Transverse colon (tissue), 4 donors: Measurements from ENCODE around the gene DOK7. TPM values are rescaled to one million over a fixed set of nuclear protein-coding genes. Genes with fewer than 3 reads are reported as not detected.

Source experiments
- DNase-seq: peaks from one replicate; pipeline ENCODE4 v3.0.0-alpha.2; 2019
- H3K27ac ChIP-seq, 4 donors: fragments of 200-600 bp; sonication (generic); 2 replicates each; pipeline ENCODE4 v1.5.1; 2016 to 2018; ENCODE audit warnings: inconsistent platforms in 4 of 4
- H3K27me3 ChIP-seq: fragments of 200-600 bp; sonication (generic); 2 replicates; pipeline ENCODE4 v1.5.1; 2017; ENCODE audit warnings: inconsistent platforms
- H3K36me3 ChIP-seq, 4 donors: fragments of 200-600 bp; sonication (generic); 2 replicates each; pipeline ENCODE4 v1.5.1; 2017 to 2019; ENCODE audit warnings: inconsistent platforms in 4 of 4
- H3K4me1 ChIP-seq, 4 donors: fragments of 200-600 bp; sonication (generic); 2 replicates each; pipeline ENCODE4 v1.5.1; 2017 to 2020; ENCODE audit warnings: inconsistent platforms in 4 of 4
- H3K4me3 ChIP-seq, 4 donors: fragments of 200-600 bp; sonication (generic); 1 replicate in 1 of 4; 2 replicates in 3 of 4; pipeline versions ENCODE4 v1.5.1 to v1.6.1; 2017 to 2019; ENCODE audit warnings: inconsistent platforms in 4 of 4
- H3K9me3 ChIP-seq, 2 donors: fragments of 200-600 bp; sonication (generic); 2 replicates each; pipeline ENCODE4 v1.5.1; 2017 to 2019; ENCODE audit warnings: inconsistent platforms in 2 of 2
- CTCF ChIP-seq, 5 experiments: fragments of 200-600 bp in 3 of 5; fragments of 450-650 bp in 2 of 5; sonication (generic) in 3 of 5; IDR thresholded peaks; 1 replicate in 2 of 5; 2 replicates in 3 of 5; pipeline ENCODE4 v1.5.1; 2016 to 2017; ENCODE audit warnings: antibody characterized with exemption in 5 of 5, inconsistent platforms in 3 of 5, mild to moderate bottlenecking in 2 of 5, moderate library complexity in 1 of 5
- EP300 ChIP-seq: sonication (generic); formaldehyde crosslinking; IDR thresholded peaks from one replicate; pipeline ENCODE4 v1.6.1; 2017; ENCODE audit warnings: antibody characterized with exemption, low read depth
- POLR2A ChIP-seq: fragments of 450-650 bp; IDR thresholded peaks from one replicate; pipeline ENCODE4 v1.6.1; 2016; ENCODE audit warnings: antibody characterized with exemption, mild to moderate bottlenecking, moderate library complexity
- POLR2AphosphoS5 ChIP-seq, 3 donors: sonication (generic); formaldehyde crosslinking; IDR thresholded peaks; one replicate each; pipeline ENCODE4 v1.6.1; 2016; ENCODE audit warnings: antibody characterized with exemption in 3 of 3
- WGBS, 2 donors: methylation state at CpG; one replicate each; pipeline ENCODE4 v1.1.5; 2018; ENCODE audit warnings: low coverage in 1 of 2; 5-methylcytosine and 5-hydroxymethylcytosine counted together
- in situ Hi-C, 4 donors: fragments of 200-750 bp; cut with MboI; loops; one replicate each; pipeline versions ENCODE4 v1.15.0 to v1.15.1; 2017; ENCODE audit warnings: low sequenced_read_pairs in 3 of 4, low pct_ligation_motif_present in 1 of 4, low pct_unique_long_range_greater_than_20kb in 1 of 4
- intact Hi-C: fragments of 100-400 bp; cut with DNase I; formaldehyde crosslinking; loops from one replicate; pipeline ENCODE4 v1.15.1; 2023; ENCODE audit warnings: low total_unique reads
- total RNA-seq, 4 donors: library from RNA; depleted of rRNA; stranded (reverse); fragments of >200 nt; gene quantifications; one replicate each; pipeline ENCODE4 v1.1.0, GENCODE V29; 2016

The DOK7 gene
- total RNA-seq, 4 donors from 2014 or later: 0.27 to 0.95 TPM; not detected in 2

DNA sequence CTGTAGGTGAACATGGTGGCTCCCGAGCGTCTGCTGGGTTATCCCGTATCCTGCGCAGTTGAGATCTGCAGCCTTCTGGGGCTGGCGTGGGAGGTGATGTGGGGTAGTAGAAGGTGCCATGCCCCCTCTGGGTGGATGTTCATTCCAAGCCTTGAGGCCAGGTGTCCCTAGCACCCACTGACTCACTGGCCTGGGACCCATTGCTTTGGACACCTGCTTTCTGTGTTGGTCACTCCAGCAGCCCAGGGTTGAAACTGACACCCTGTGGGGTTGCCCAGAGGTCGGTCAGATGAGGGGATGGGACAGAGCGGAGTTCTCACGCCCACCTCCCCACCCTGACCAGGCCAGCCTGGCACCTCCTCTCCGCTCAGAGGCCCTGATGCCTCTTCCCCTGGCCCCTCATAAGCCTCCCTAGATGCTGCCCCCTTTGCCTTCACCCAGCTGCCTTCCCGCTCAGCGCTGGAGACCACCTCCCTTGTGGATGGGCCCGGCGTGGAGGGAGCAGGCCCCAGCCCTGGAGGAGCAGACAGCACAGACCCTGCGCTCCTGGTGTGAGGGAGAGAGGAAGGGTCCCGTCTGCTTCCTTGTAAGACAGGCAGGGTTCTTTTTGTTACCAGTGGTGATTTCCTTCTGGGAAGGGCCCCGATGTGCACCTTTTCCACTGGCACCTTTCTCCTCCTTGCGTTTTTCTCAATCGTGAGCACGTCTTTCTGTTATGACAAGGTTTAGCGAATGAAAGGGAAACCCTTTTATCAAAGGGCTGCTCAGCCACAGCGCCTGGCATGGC lies 2.0 kb downstream of the DOK7 start:
- 89 to 97% methylated on average over 6 to 21 of the region's 21 CpGs for WGBS, 2 donors
- Histone ChIP-seq H3K36me3 (no peaks in the 10 kb centered on the region), H3K27ac (no peak overlapping the region), H3K4me3 (no peak overlapping the region), H3K4me1 (peaks cover 6 to 22% (median 13%) of the 10 kb centered on the region in 4 donors), H3K27me3 (peaks cover 51% of the 10 kb centered on the region), H3K9me3 (no peaks in the 10 kb centered on the region)
- in situ Hi-C loops: no loop called here
- TF ChIP-seq POLR2A (no peak), EP300 (no peak), POLR2AphosphoS5 (IDR thresholded peaks at IDR 0.05) (no peak), CTCF (IDR thresholded peaks at IDR 0.05) (no peak)
- no peak for DNase-seq
- intact Hi-C loops: no loop called here

DNA sequence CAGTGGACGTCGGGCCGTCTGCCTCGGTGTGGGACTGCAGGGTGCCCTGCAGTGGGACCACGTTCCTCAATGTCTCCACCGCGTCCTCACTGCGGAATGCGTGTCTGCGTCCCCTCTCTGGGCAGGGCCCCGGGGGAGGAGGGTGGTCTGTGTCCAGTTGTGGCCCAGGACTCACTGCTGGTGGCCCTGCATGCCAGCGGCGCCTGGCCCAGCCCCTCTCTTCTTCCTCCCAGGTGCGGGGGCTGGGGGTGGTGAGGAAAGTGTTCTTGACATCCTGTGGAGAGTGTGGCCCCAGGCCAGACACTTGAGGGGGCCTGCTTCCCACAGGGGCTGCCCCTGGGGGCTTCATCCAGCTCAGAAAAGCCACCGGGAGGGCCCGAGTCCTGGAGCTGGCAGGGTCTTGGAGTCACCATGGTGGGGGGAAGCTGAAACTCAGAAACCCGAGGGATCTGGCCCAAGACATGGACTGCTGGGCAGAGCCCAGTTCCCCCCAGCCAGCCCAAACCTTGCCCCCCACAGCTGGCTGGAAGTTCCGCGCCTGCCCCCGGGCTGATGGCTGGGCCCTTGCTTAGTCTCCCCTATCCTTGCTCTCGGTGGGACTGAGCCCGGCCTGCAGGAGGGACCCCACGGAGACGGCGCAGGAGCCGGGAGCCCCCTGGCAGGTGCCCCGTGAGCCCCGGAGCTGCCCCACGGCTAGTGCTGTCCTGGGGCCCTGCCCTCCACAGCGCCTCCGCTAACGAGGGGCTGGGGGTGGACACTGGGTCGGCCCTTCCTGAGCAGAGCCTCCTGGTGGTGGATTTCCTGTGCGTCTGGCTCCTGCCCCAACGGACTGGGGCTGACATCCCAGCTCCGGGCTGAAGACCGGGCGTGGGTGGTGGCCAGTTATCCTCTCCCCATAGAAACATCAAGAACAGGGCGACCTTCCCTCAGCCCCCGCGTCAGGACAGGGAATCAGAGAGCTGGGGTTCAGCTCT lies 2.9 kb downstream of the DOK7 start:
- Histone ChIP-seq H3K27me3 (peaks cover 60% of the 10 kb centered on the region), H3K9me3 (no peaks in the 10 kb centered on the region), H3K27ac (no peak overlapping the region), H3K36me3 (no peaks in the 10 kb centered on the region), H3K4me1 (peaks cover 6 to 21% (median 13%) of the 10 kb centered on the region in 4 donors), H3K4me3 (no peak overlapping the region)
- TF ChIP-seq POLR2AphosphoS5 (IDR thresholded peaks at IDR 0.05) (no peak), EP300 (no peak), CTCF (IDR thresholded peaks at IDR 0.05) (no peak), POLR2A (no peak)
- DNase-seq: no peak
- in situ Hi-C loops (no loop called here), intact Hi-C loops (no loop called here)
- WGBS, 2 donors: 86% methylated on average over 28 of the region's 41 CpGs; no CpG with 5 or more reads in 1 of the 2 donors

- 85 to 96% methylated on average over 4 to 32 of the region's 40 CpGs for WGBS, 2 donors
- in situ Hi-C loops: no loop called here
Measured at GRCh38 chr4:3466691-3467600, 3.8 kb downstream of the DOK7 start.

GRCh38 chr4:3467601-3468031 lies 4.5 kb downstream of the DOK7 start:
- intact Hi-C loops (no loop called here), in situ Hi-C loops (no loop called here)
- Histone ChIP-seq H3K4me3 (no peak overlapping the region), H3K27ac (no peak overlapping the region), H3K36me3 (no peaks in the 10 kb centered on the region), H3K27me3 (peaks cover 56% of the 10 kb centered on the region), H3K4me1 (peaks cover 6 to 12% (median 10%) of the 10 kb centered on the region in 4 donors), H3K9me3 (no peaks in the 10 kb centered on the region)
- 81% methylated on average over 15 of the region's 15 CpGs; no CpG with 5 or more reads in 1 of the 2 donors for WGBS, 2 donors
- DNase-seq: no peak
- TF ChIP-seq POLR2A (no peak), POLR2AphosphoS5 (IDR thresholded peaks at IDR 0.05) (no peak), EP300 (no peak), CTCF (IDR thresholded peaks at IDR 0.05) (no peak)

More at GRCh38 chr4:3466691-3467600, 3.8 kb downstream of the DOK7 start:
- Histone ChIP-seq H3K27ac (no peak overlapping the region), H3K27me3 (peaks cover 61% of the 10 kb centered on the region), H3K4me1 (peaks cover 6 to 14% (median 11%) of the 10 kb centered on the region in 4 donors), H3K9me3 (no peaks in the 10 kb centered on the region), H3K36me3 (no peaks in the 10 kb centered on the region), H3K4me3 (no peak overlapping the region)
- DNase-seq: no peak
- TF ChIP-seq EP300: no peak
- intact Hi-C loops: no loop called here
